ENCODE data around the gene ACIN1. TPM values are rescaled to one million over a fixed set of nuclear protein-coding genes. Genes with fewer than 3 reads are reported as not detected.

The ACIN1 gene, protein sequence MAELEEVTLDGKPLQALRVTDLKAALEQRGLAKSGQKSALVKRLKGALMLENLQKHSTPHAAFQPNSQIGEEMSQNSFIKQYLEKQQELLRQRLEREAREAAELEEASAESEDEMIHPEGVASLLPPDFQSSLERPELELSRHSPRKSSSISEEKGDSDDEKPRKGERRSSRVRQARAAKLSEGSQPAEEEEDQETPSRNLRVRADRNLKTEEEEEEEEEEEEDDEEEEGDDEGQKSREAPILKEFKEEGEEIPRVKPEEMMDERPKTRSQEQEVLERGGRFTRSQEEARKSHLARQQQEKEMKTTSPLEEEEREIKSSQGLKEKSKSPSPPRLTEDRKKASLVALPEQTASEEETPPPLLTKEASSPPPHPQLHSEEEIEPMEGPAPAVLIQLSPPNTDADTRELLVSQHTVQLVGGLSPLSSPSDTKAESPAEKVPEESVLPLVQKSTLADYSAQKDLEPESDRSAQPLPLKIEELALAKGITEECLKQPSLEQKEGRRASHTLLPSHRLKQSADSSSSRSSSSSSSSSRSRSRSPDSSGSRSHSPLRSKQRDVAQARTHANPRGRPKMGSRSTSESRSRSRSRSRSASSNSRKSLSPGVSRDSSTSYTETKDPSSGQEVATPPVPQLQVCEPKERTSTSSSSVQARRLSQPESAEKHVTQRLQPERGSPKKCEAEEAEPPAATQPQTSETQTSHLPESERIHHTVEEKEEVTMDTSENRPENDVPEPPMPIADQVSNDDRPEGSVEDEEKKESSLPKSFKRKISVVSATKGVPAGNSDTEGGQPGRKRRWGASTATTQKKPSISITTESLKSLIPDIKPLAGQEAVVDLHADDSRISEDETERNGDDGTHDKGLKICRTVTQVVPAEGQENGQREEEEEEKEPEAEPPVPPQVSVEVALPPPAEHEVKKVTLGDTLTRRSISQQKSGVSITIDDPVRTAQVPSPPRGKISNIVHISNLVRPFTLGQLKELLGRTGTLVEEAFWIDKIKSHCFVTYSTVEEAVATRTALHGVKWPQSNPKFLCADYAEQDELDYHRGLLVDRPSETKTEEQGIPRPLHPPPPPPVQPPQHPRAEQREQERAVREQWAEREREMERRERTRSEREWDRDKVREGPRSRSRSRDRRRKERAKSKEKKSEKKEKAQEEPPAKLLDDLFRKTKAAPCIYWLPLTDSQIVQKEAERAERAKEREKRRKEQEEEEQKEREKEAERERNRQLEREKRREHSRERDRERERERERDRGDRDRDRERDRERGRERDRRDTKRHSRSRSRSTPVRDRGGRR
- polyA plus RNA-seq (2013, experiment 1 of 2; ENCODE audit: insufficient read length) = 129 TPM
- polyA plus RNA-seq (2013, experiment 2 of 2; ENCODE audit: insufficient read length) = 132 TPM

DNA sequence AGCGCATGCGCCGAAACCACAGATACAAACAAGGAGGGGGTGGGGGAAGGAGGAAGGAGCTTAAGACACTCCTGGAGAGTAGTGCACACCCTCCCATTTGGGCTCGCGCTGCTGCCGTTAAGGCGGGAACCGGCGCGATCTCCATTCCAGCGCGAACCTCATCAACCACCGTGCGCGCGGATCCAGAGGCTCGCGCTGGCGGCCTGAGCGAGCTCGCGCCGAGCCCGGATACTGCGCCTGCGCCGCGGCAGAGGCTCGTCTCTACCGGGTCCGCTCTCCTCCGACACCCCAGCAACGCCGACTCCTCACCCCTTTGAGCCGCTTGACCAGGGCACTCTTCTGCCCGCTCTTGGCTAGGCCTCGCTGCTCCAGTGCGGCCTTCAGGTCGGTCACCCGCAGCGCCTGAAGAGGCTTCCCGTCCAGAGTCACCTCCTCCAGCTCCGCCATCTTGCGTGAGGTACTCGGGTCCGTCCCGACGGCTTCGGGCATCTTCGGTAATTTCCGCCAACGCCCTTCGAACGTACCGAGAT lies at the start of gene ACIN1:
Gene ACIN1, minus strand, starts transcription at position 471 of the 530 bp plus-strand sequence. Its CDS starts 24 bp downstream, at position 447.
- peak; percentile 90 for DNase-seq

DNA sequence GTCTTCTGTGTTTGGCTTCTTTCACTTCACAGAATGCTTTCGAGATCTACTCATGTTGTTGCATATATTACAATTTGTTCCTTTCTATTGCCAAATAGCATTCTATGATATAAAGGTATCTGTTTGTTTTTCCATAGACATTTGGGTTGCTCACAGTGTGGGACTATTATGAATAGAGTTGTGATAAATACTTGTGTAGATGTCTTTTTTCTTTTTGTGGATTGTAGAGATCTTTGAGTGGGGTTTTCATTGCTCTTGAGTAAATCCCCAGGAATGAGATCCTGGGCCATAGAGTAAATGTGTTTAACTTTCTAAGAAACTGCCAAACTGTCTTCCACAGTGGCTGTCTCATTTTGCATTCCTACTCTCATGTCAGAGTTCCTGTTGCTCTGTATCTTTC lies 49.0 kb upstream of the ACIN1 start:
- peak; percentile 12 for DNase-seq

DNA sequence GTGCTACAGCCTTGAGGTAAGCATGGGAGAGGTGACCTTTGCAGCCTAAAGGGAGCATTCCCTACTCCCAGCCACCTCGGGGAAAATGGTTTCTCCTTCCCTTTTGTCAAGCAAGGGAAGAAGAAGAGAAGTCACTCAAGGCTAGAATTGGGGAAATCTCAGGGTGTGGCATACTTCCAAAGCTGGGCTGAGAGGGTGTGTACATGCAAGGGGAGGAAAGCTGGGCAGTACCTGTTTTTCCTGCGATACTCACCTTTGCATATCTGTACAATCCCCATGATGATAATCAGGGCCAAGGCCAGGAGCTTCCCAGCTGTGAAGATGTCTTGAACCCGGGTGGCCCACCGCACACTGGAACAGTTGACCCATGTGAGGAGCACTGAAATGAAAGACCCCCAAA lies 47.9 kb upstream of the ACIN1 start:
- DNase-seq = no peak

DNA sequence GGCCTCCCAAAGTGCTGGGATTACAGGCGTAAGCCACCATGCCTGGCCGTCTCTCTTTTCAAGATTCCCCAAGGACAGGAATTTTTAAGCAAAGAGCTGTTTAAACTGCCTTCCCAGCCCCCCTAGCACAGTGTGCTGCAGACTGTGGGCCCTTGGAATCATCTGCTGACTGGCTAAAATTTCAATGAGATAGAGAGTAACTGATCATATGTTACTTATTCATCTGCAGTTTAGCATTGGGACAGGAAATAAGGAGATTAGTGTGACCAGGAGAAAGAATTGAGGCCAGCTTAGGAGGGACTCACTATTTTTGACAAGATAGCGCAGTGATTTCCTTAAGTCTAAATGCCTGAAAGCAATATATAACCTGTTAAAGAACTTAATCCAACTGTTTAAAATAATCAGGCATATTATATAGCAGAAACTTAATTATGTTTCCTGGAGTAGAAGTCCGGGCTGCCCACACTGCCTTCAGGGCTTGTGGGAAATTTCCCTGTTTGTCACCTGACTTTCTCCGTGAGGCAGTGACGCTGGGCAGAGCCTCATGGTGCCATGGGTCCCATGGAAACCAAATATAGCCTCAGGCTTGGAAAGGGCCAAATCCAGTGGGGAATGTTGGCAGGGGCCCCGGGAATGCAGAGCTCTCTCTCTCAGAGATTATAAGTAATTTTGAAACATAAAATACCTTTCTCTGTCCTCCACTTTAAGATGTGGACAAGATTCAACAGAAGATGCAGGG lies 46.9 kb upstream of the ACIN1 start:
- peak; percentile 27 for DNase-seq

DNA sequence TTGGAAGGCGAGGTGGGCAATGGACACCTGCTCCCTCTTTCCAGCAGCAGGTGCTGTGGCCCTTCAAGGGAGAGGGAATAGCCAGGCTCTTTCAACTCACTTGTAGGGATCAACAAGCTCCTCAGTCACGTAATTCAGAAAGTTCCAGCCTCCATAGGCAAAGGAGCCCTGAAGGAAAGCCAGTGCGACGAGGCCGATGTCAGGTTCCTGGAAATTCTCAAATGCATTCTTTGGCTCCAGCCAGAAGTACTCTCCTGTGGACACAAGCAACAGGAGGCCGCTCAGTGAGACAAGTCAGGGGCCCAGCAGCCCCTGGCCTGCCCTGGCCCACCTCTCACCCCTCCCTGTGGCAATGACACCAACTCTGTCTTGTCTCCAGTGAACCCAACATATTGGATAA lies 45.4 kb upstream of the ACIN1 start:
- DNase-seq = no peak

DNA sequence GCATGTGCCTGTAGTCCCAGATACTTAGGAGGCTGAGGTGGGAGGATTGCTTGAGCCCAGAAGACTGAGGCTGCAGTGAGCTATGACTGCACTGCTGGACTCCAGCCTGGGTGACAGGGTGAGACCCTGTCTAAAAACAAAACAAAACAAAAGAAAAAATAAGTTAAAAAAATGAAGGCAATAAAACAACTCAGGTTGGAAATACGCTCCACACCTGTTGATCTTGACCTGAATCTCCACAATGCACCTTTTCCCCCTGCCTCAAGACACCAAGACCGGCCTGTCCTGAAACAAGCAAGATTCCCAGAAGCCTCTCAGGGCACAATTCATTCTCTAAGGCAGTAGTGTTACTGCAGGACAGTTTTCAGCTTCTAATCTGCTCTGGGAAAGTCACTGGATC lies 44.9 kb upstream of the ACIN1 start:
- DNase-seq = no peak

DNA sequence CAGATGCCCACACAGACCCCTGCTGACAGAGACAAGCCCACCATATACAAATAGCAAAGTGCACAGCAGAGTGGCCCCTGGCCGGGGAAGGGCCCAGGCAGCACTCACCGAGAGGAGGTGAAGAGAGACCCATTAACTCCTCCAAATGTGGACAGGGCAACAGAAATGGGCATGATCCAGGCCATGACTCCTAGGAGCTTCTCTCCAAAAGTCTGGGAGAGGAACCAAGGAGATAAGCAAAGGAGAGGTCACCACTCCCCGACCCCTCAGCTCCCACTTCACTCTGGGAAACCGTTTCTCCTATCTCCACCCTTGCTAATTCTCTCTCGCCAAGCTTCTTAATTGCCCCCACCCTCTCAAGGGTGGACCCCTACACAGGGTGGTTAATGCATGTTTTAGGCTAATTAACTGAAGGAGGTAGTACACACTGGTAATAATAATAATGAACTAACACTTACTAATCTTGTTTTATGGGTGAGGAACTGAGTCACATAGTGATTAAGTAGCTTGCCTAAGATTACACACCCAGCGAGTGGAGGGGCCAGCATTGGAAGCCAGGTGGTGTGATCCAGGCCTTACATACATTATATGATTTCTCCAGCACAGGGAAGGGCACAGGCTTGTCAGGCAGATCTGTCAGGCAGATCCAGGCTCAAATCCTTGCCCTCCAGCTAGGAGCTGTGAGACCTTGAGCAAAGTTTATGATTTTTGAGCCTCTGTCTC lies 43.0 kb upstream of the ACIN1 start:
- no peak for DNase-seq

DNA sequence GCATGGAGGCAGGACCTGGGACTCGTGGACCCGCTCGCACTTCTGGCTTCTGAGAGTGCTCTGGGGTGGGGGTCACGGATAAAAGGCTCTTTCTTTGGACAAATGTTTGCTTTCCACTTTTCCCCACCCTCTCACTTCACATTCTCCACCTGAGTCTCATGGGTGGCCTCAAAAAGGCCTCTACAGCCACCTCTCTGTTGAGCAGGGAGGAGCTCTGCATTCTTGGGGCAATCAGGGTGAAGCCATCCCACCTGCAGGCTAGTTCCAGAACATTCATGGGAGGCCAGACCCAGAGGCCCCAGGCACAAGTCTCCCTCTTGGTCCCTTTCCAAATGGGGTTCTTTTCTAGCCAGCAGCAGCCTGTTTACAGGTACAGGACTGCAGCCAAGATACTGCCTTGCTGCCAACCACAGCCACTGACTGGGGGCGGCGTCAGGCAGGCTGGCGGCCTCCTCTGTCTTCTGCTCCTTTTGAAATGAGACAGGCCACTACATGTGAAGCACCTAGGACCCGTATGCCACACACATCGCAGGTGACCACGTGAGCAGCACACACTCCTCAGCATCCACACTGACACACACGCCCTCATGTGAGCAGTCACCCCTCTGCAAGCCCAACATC lies 42.4 kb upstream of the ACIN1 start:
- no peak for DNase-seq

DNA sequence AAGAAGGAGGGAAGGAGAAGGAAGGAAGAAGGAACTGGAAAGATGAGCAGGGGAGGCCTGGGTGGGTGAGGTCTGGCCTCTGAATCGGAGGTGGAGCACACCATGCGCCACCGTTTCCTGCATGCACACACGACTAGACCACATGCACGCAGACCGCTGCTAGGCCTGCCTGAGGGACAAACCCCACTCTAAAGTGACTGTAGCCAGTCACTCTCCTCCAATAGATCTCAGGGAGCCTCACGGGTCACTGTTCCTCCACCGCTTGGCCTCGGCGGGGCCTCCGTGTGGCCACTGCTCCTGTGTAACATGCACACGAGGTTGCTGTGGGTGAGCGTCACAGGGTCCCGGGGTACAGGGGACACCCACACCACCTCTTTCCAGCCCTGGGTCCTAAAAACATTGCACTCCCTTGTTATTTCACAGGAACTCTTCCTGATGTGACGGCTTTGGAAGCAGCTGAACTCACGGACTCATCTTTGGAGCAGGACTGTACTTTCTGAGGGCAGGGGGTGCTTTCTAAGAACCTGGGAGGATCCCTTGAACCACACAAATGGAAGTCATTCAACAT lies 41.7 kb upstream of the ACIN1 start:
- no peak for DNase-seq

DNA sequence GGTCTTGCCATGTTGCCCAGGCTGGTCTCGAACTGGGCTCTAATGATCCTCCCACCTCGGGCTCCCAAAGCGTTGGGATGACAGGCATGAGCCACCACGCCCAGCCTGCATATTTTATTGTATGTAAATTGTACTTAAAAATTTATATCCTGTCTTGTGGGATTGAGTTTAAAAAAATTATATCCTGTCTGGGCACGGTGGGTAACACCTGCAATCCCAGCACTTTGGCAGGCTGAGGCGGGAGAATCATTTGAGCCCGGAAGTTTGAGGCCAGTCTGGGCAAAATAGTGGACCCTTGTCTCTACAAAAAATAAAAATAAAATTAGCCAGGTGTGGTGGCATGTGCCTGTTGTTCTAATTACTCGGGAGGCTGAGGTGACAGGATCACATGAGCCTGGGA lies 38.0 kb upstream of the ACIN1 start:
- DNase-seq = no peak

DNA sequence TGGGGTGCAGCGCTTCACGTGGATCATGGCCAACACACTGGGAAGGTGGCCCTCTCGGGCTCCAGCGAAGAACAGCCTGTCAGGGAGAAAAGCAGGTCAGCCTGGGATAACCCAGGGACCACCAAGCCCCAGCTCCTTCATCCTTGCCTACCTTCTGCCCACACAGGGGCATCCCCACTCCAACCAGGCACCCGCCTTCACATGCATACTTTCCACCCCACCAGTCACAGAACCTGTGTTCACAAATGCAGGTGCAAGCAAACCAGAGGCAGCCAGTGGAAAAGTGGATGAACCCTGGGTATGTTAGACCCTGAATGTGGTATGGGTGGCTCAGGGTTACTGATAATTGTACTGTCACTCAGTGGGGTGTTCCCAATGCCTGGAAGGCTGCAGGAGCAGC lies 36.5 kb upstream of the ACIN1 start:
- no peak for DNase-seq

DNA sequence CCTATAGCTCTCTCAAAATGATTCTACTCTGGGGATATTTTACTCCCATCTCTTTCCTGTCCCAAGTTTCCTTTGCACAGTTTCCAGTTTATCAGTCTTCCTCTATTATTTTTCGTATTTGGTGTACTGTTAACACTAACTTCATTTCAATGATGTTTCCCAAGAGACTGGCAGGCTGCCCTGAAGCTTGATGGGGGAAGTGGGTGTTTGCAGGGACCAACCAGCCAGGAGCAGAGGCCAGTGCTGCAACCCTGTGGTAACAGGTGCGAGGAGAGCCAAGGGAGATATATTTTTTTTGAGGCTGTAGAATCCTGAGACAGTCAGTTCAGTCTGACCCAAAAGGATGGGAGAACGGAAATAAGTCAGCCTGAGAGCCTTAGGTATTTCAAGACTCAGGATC lies 35.9 kb upstream of the ACIN1 start:
- no peak for DNase-seq

DNA sequence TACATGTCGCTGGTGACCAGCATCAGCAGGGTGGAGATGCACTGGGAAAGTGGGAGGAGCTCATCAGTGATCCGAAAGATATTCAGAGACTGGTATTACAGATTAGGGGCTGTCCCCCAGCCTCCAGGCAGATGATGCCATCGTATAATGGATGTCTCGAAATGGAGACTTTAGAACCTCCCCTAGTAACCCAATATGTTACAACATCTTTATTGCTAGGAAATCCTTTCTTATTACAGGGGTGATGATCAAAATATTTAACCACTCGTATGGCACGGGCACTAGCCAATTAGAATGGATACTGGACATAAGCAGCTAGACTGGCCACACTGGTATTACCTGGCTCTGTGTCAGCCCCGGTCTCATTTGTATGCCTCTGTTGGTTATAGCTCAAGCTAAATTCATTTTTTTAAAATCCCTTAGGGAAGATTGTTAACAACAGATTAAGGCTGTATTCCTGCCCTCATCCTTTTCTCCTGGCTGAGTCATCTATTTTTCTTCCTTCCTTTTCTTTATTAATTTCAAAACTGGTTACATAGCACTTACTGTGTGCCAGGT lies 34.9 kb upstream of the ACIN1 start:
- DNase-seq = no peak

DNA sequence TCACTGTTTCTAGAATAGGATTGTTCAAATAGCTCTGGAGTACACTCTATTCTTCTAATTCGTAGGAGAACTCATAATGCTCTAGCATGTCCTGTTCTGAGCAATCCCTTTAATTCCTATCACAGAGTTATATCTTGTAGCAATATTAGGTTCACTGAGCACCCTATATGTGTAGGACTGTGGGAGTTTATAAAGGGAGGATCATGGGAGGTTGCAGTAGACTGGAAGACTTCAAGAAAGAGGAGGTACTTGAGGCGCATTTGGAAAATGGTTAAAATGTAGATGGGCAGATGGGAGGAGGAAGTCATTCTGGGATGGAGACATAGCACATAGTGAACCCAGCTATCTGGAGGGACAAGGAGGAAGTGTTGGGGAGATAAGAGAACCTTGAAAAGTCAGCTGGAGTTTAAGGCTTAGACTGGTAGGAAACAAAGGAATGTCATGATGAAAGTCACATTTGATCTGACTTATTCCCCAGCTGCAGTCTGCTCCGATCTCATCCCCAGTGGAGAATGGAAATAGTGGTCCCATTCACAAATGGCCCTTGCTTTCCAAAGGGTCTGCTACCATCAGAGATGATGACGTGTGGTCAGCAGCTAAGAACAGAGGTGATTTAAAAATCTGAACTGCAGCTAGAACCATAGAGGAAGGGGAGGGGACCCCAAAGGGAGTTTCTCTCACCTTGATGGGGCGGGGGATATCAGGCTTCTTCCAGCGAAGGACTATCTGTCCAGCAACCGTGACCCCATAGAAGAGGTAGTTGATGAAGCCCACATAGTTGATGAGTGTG lies 34.2 kb upstream of the ACIN1 start:
- DNase-seq = no peak

DNA sequence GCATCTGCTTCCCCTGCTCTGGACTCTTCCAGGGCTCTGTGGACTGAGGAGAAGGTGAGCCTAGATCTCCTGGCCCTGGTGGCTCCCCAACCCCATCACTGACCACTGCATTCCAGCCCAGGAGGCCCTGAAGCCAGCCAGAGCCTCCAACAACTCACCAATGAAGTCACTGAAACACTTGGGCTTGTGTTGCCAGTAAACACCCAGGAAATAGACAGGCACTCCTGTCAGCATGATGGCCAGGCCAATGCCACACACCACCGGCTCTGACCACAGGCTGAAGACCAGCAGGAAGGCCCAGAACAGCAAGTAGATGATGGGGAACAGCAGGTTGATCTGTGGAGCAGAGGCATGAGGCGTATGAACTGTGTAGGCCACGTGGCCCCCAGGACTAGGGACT lies 32.9 kb upstream of the ACIN1 start:
- DNase-seq = no peak

DNA sequence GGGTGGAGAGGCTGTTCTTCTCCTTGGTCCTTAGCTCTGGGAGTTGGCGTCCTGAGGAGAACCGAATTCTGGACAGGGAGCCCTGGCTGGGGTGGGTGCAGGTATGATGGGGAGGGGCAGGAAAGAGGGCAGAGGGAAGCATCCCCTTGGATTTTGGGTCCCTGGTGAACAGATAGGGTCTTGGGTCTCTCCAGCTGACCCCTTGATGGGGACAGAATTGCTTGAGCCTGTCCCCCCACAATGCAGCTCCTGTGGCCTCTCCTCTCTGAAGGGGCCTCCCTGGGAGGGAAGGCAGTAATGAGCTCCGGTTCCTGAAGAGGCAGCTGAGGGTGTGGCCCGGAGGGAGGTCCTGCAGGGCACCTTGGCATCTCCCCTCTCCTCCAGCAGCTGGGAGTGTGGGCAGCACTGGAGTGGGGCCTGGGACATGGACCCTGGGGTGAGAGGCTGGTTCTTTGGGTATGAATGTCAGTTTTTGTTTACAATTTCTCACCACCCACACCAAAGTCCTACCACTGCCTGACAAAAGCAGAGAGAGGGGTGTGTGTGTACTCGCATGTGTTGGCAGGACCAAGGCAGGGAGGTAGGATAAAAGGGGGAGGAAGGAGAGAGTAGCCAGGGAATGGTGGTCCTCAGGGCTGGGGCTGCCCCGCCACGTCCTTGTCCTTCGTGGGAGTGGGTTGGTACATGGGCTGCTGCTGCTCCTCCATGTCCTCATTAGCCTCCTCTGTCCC lies 31.8 kb upstream of the ACIN1 start:
- DNase-seq = no peak

DNA sequence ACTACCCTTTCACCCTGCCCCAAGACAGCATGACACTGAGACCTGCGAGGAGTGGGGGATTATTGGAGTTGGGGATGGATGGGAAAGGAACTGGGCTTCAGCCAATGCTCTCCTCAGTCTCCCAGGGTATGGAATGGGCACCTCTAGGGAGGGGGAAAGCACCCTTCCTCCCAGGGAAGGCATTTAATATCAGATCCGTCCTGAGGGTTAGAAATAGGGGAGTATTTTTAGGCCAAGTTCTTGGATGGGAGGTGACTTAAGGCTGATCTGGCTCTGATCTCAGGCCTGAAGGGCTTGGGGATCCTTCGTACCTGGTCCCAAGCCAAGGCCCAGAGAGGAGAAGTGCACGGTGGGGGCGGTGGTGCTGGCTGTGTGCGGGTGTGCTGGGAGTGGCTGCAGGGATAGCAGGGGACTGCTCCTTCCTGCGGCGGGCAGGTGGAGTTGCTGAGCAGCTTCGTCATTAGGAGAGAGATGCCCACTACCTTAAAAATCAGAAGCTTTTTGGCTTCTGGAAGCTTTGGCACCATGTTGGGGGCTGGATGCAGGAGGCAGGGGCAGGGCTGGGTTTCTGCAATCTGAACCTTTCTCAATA lies 31.1 kb upstream of the ACIN1 start:
- no peak for DNase-seq

DNA sequence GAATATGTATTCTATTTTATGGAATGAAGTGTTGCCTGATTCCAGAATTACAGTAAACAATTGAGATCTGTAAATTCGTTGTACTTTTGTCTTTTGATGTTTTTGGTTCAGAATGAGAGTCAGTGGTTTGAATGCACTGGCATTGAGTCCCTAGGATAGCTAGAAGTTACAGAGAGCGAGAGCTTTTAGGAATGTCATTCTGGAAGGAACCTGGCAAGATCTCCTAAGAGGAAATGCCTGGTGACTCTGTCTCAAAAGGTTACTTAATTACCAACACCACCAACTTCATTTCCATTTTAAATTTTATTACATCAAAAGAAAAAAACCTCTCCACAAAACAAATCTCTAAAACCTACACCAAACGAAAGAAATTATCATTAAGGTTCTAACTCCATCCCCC lies 30.1 kb upstream of the ACIN1 start:
- DNase-seq = no peak
